Measurements from ENCODE around the gene USP17L30.
"Not testable (repeated sequence)": the region's sequence is repeated elsewhere in the genome, so short reads cannot be mapped to it uniquely, and the experiment has no call there.

- TF ChIP-seq CTCF, POLR2A (IDR thresholded peaks at IDR 0.05): not testable (repeated sequence)
Measured at GRCh38 chr4:9350866-9351265, 12.1 kb upstream of the USP17L30 start.
